Upper lobe of left lung (tissue), 4 donors: ENCODE measurements around the gene SPTBN1.

Experiments
- CTCF ChIP-seq, 6 experiments: fragments of 450-650 bp in 4 of 6; fragments of 200-600 bp in 2 of 6; sonication (generic) in 2 of 6; IDR thresholded peaks; one replicate each; pipeline ENCODE4 v1.5.1; 2016 to 2019; ENCODE audit warnings: antibody characterized with exemption in 6 of 6
- POLR2A ChIP-seq, 4 donors: fragments of 450-650 bp; IDR thresholded peaks; one replicate each; pipeline ENCODE4 v1.5.1; 2016 to 2017; ENCODE audit warnings: antibody characterized with exemption in 4 of 4, mild to moderate bottlenecking in 2 of 4

- TF ChIP-seq POLR2A (IDR thresholded peaks at IDR 0.05) (no peak), CTCF (IDR thresholded peaks at IDR 0.05) (no peak)
Measured at GRCh38 chr2:54434229-54434628, 21.9 kb upstream of the SPTBN1 start.
